Bone marrow (tissue), 2 donors: ENCODE results near the gene PIGT.

ENCODE experiments used
- DNase-seq, 2 donors: peaks; one replicate each; lab custom pipeline; 2025; lab: John Stamatoyannopoulos, UW

The PIGT gene

DNA sequence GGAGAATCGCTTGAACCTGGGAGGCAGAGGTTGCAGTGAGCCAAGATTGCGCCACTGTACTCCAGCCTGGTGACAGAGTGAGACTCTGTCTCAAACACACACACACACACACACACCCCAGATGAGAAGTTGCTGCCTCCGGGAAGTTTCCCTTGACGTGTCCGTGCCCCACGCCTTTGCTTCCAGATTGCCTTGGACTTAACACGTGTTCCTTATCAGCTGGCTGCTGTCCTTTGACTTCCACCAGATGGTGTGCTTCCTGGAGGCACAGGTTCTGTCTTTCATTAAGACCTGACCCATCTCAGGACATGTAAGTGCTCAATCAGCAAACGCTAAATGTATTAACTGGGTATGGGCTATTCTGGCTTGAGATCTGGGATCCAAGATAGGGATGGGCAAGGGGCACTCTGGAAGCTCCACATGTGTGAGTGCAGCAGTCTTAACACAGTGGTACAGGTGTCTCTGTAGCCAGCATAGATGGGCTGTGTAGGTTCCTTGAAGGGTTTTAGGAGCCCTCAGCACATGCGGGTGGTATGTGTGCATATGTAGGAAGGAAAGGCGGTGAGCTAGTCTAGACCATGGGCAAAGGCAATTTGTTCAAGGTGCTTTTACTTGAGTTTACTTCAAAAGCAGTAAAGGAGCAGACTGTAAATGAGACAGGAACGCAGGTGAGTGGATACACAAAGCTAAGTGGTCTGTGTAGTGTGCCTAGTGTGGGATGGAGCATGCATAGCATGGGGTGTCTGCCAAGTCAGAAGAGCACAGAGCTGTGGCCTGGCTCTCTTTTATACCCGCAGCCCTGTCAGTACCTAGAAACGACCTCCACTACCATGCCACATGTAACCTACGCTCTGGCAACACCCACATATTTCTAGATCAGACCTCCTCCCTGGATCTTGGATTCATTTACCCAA, 11.6 kb downstream of the PIGT start:
- DNase-seq: no peak

GRCh38 chr20:45429618-45430017, 13.7 kb downstream of the PIGT start:
- no peak for DNase-seq

GRCh38 chr20:45432294-45432693, 16.4 kb downstream of the PIGT start:
- DNase-seq: peak in 1 of 2 donors; percentile 82

DNA sequence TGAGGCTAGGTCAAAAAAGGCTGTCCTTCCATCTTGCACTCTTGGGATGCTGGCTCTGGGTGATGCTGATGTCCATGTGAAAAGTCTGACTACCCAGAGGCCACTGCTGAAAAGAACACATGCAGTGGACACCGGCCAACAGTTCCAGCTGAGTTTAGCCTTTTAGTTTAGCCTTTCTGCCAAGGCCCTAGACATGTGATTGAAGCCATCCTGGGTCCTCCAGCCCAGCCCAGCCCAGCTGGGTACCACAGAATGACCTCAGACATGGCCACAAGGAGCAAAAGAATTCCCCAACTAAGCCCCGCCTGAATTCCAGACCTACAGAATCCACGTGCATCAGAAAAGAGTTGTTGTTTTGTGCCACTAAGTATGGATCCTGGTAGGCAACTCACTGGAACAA, 17.4 kb downstream of the PIGT start:
- no peak for DNase-seq

GRCh38 chr20:45433976-45434375, 18.0 kb downstream of the PIGT start:
- no peak for DNase-seq

DNA sequence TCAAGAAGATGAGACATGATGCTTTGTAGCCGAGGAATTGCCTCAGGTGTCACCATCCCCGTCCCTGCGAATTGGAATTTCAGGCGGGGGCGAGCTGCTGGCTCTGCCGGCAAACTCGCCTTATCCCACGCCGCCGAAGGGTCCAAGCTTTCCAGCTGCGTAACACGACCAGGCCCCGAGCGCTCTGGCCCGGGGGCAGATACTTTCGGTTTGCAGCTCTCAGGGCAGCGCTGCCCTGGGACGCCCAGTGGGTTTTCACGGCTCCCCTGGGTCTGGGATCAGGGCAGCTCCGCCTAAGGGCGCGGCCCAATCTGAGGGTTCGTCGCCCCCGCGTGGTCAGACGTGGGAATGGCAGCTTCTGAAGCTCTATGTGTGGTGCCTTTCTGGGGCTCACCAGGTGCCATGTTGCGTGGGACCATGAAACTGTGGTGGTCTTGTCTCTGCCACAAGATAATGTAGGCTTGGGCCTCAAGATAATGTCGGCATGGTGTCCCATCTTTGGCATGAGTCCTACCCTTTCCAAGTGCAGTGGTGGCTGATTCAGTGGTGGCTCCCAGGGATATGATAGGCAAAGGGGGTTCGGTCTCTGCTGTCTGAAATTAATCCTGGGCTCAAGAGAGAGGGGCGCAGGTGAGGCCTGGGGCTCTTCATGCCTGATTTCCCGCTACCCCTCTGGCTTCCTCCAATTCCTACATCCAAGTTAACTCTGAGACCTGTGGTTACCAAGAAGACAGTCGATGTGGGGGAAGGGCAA, 21.0 kb downstream of the PIGT start:
- DNase-seq: peak; percentile 67 to 85

GRCh38 chr20:45440424-45440823, 24.5 kb downstream of the PIGT start:
- DNase-seq: no peak

- no peak for DNase-seq
These were observed 25.1 kb downstream of the PIGT start for GRCh38 chr20:45440891-45441685.

DNA sequence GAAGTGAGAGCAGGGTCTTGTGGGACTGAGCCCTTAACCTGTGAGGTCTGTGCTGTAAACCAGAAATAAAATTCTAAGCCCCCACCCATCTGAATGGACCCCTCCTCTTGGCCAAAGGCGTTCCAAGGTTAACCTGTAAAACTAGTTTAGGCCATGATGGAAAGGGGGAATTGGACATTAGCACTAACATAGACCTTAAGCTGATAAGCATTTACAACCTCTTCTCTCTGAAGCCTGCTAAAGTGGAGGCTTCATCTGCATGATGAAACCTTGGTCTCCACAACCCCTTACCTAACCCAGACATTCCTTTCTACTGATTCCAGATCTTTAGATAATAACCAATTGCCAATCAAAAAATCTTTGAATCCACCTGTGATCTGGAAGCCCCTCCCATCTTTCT, 25.8 kb downstream of the PIGT start:
- DNase-seq: no peak

DNA sequence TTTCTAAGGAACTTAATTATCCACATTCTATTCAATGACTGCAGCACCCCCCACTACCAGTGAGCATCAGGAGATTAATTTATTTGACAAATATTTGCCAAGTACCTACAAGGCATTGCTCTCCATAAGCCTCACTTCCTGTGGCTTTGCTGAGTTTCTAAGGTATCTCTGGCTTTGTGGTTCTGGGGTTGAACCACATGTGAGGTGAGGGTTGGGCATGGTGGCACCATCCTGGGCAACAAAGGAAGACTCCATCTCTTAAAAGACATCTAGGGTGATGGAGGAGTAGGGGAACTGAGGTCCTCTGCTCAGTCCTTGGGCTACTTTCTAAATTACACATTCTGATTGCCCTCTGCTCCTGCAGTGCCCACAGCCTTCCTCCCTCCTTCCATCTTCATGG, 28.1 kb downstream of the PIGT start:
- no peak for DNase-seq

- no peak for DNase-seq
These were observed 30.0 kb downstream of the PIGT start for GRCh38 chr20:45445805-45446562.

DNA sequence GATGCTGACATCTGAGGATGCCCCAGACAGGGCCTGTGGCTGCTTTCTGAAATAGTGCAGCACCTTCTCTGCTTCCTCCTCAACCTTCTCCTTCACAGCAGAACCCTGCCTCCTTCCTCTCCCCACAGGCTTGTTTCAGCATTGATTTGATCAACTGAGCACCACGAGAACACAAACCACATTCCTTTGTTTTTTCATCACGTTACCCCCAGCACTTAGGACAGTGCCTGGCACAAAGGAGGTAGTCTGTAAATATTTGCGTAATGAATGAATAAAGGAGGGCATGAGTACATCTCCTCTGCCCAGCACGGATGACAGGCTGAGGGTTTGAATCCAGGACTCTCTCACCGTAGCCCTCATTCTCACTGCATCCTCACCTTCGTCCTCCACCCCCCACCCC, 32.3 kb downstream of the PIGT start:
- no peak for DNase-seq

GRCh38 chr20:45449528-45449927, 33.6 kb downstream of the PIGT start:
- no peak for DNase-seq

DNA sequence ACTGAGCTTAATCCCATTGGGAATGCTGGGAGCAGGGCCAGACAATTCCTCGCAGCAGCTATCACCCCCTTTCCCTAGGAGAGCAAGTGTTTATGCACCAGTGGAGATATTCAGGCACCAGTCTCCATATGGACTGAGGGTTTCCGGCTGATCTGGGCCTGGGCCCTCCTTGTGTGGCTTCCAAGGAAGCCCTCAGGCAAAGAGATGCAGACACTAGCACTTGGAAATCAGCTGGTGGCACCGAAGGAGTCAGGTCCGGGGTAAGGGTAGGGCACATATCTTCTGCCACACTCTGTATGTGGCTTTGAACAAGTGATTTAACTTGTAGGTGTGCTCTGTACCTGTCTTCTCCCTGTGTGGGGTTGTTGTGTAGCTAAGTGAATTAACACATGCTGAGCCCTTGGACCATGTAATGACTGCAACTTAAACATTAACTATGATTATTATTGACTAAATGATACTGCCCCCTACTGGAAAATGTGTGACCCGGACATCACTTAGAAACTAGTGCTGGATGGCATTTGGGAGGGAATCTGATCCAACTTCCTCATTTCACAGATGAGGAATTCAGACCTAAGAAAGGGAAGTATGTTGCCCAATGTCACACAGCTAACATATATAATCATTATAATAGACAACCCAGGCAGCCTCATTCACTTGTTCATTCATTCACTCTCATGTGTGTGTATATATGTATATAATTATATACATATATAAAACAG, 34.3 kb downstream of the PIGT start:
- DNase-seq: peak in 1 of 2 donors; percentile 85

GRCh38 chr20:45452238-45452637, 36.3 kb downstream of the PIGT start:
- no peak for DNase-seq

DNA sequence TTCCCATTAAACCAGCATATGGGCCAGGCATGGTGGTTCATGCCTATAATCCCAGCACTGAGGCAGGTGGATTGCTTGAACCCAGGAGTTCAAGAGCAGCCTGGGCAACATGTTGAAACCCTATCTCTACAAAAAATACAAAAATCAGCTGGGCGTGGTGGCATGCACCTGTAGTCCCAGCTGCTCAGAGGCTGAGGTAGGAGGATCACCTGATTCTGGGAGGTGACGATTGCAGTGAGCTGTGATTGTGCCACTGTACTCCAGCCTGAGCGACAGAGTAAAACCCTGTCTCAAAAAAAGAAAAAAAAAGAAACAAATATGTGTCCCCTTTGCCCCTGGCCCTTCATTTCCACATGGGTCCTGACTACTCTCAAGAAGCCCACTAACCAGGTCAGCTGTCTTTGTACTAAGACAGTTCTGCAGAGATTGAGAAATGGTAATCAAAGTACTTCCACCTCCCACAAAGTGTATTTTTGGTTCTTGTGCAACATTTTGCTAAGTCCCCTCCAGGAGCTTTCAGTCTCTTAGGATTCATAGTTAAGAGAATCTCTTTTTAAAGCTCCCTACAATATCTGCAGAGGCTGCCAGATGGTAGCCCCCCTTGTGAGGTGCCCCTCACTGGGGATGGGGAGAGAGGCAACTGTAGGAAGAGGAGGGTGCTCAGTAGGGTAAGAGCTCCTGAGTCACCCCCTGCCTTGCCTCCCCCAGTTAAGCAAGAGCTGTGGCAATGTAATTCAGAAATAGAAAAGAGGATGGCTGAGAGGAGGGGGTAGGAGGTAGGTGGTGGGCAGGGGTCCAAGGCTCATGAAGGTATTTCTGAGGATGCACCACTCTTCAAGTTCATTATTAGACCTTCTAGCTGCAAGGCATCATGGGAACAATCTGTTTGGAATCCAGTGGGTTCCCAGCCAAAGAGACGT, 37.1 kb downstream of the PIGT start:
- DNase-seq: no peak

DNA sequence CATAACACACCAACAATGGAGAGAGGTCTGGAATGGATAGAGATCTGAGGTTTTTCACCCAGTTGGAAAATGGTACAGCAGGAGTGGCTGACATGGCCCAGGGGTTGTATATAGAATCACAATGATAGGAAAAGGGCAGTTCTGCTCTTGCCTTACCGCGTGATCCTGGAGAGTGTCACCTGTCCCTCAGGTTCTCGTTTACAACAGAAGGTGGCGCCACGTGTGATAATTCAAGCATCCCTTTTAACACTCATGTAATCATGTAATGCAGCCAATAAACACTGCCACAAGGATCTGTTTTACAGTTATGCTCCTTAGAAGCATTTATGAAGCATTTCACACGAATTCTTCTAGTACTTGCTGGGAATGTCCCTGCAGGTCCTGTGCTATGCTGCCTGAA, 40.7 kb downstream of the PIGT start:
- no peak for DNase-seq

DNA sequence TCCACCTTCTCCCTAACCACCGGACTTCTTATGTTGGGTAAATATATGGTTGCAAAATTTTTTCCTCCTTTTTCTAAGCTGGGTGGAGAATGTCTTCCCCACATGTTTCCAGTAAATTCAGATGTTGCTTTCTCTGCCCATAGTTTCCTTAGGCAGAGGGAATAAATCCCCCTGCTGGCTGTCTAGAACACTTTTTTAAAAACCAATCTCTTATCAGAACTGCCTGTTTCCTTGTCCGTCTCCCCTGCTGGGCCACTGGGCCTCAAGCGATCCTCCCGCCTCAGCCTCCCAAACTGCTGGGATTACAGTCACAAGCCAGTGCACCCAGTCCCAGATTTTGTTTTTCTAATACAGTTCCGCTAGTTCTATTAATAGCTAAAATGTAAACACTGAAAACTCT, 43.7 kb downstream of the PIGT start:
- no peak for DNase-seq

DNA sequence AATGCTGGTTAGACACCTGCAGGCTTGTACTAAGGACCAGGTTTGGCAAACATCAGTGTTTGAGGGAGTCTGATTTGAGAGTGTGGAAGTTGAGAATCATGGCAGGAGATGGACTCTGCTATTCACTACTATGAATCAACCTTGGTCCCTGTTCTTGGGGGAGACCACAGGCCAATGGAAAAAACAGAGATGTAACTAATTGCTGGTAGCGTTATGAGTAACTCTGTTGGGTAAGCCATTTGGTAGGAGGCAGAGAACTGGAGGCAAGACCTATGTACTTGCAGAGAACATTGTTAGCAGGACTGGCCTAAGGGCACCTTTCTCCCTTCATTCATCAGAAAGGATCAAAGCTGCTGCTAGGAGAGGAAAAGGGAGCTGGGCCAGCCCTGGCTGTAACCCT, 45.3 kb downstream of the PIGT start:
- no peak for DNase-seq
